PC-3 (cell line): ENCODE measurements around the gene GABARAPL2.

Source experiments
- EZH2 ChIP-seq: fragments of 300-600 bp; sonication (generic); IDR thresholded peaks from one replicate; pipeline ENCODE4 v1.6.1; 2017; ENCODE audit warnings: antibody characterized with exemption, mild to moderate bottlenecking, low read length; ENCODE audit not compliant: unreplicated experiment
- EZH2phosphoT487 ChIP-seq: fragments of 300-600 bp; sonication (generic); IDR thresholded peaks from 2 replicates; pipeline ENCODE4 v1.6.1; 2018; ENCODE audit warnings: mild to moderate bottlenecking, antibody characterized with exemption, low read length, borderline replicate concordance
- TF ChIP-seq, protein P1 (sequence below): fragments of 300-600 bp; sonication (generic); conservative IDR thresholded peaks from 2 replicates; pipeline ENCODE4 v1.5.1; 2017; ENCODE audit warnings: antibody characterized with exemption, low read depth, mild to moderate bottlenecking, low read length

DNA sequence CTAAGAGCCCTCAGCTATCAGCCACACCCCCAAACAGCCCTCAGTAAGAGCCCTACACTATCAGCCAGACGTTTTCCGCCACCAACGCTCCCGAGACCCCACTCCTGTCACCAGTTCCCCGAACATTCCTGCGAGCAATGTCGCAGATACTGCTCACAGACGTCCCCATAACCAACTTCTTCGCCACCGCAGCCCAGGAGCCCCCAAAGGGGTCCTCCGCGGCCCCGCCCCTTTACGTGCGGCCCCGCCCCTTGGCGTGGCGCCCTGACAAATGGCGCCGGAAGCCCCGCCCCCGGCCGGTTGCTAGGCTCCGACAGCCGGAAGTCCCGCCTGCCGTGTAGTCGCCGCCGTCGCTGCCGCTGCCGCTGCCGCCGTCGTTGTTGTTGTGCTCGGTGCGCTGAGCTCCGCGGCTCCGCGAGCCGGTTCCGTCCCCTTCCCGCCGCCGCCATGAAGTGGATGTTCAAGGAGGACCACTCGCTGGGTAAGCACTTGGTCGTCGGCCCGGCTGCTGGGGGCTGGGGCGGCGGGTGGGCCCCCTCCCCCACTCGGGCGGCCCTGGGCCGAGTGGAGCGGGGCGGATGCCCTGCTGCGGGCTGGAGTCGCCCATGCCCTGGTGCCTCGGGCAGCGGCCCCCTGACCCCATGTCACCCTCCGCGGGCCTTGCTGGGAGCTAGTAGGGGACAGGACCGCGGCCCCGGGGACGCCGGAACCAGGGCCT is at the start of gene GABARAPL2:
- TF ChIP-seq, protein P1, sequence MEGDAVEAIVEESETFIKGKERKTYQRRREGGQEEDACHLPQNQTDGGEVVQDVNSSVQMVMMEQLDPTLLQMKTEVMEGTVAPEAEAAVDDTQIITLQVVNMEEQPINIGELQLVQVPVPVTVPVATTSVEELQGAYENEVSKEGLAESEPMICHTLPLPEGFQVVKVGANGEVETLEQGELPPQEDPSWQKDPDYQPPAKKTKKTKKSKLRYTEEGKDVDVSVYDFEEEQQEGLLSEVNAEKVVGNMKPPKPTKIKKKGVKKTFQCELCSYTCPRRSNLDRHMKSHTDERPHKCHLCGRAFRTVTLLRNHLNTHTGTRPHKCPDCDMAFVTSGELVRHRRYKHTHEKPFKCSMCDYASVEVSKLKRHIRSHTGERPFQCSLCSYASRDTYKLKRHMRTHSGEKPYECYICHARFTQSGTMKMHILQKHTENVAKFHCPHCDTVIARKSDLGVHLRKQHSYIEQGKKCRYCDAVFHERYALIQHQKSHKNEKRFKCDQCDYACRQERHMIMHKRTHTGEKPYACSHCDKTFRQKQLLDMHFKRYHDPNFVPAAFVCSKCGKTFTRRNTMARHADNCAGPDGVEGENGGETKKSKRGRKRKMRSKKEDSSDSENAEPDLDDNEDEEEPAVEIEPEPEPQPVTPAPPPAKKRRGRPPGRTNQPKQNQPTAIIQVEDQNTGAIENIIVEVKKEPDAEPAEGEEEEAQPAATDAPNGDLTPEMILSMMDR = no peak
- TF ChIP-seq EZH2 (no peak), EZH2phosphoT487 (no peak)
